AG09319 (cell line): ENCODE data around the gene BANF2.

ENCODE experiments used
- DNase-seq: peaks from one replicate; pipeline ENCODE4 v3.0.0-alpha.2; 2010; ENCODE audit warnings: low read depth; ENCODE audit errors: extremely low read depth
- TF ChIP-seq, protein P1 (sequence below): IDR thresholded peaks from 2 replicates; pipeline ENCODE4 v1.5.1; 2011; ENCODE audit warnings: low read depth, mild to moderate bottlenecking, inconsistent platforms, low read length, moderate library complexity

The BANF2 gene

GRCh38 chr20:17735959-17736621, 36.3 kb downstream of the BANF2 start:
- TF ChIP-seq, protein P1, sequence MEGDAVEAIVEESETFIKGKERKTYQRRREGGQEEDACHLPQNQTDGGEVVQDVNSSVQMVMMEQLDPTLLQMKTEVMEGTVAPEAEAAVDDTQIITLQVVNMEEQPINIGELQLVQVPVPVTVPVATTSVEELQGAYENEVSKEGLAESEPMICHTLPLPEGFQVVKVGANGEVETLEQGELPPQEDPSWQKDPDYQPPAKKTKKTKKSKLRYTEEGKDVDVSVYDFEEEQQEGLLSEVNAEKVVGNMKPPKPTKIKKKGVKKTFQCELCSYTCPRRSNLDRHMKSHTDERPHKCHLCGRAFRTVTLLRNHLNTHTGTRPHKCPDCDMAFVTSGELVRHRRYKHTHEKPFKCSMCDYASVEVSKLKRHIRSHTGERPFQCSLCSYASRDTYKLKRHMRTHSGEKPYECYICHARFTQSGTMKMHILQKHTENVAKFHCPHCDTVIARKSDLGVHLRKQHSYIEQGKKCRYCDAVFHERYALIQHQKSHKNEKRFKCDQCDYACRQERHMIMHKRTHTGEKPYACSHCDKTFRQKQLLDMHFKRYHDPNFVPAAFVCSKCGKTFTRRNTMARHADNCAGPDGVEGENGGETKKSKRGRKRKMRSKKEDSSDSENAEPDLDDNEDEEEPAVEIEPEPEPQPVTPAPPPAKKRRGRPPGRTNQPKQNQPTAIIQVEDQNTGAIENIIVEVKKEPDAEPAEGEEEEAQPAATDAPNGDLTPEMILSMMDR = no peak
- no peak for DNase-seq

GRCh38 chr20:17738154-17738553, 38.4 kb downstream of the BANF2 start:
- no peak for DNase-seq

GRCh38 chr20:17741220-17741619, 41.5 kb downstream of the BANF2 start:
- DNase-seq = no peak
- TF ChIP-seq, protein P1 = no peak

More at GRCh38 chr20:17738154-17738553, 38.4 kb downstream of the BANF2 start:
- TF ChIP-seq, protein P1 = no peak

DNA sequence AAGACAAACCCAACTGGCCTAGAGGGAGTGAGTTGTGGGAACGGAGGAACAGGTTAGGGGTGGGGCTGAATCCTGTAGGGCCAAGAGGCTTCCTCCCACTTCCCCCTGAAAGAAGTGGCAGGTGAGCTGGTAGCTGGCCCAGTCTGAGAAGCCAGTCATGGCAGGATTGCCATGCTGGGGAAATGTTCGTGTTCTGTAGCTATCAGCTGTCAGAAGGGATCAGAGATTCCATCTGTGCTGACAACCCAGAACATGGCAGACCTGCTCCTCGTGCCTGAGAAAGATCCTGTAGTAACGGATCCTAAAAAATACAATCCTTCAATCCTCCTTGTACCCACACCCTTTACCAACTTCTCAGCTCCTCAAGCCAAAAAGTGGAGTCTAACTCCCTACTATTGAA, 43.0 kb downstream of the BANF2 start:
- DNase-seq = no peak
- TF ChIP-seq, protein P1 = no peak

- DNase-seq = no peak
- TF ChIP-seq, protein P1 = no peak
Measured at GRCh38 chr20:17743677-17744076, 43.9 kb downstream of the BANF2 start.

DNA sequence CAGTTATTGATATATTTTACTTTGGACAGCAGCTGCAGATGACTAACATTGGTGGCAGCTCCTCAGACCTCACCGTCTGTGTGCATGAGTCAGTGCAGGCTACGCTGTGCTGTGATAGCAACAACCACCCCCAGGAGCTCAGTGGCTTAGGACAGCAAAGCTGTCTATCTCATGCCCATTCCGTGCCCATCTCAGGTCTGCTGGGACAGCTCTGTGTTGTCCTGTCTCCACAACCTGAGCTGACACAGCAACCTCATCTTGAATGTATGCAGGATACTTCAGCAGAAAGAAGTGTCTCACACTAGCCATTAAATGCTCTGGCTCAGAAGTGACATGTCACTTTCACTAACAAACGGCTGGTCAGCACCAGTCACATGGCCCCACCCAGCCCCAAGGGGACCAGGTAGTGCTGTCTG, 47.7 kb downstream of the BANF2 start:
- TF ChIP-seq, protein P1 = no peak
- peak; percentile 40 for DNase-seq

DNA sequence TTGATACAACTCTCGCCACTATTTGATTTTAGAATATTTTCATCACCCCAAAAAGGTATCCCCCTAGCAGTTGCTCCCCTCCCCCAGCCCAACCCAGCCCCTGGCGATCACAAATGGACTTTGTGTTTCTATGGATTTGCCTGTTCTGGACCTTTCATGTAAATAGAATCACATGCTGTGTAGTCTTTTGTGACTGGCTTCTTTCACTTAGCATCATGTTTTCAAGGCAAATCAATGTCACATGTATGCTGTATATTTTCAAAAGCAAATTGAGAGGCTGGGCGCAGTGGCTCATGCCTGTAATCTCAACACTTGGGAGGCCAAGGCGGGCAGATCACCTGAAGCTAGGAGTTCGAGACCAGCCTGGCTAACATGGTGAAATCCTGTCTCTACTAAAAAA, 48.5 kb downstream of the BANF2 start:
- TF ChIP-seq, protein P1 = no peak
- no peak for DNase-seq
